GM18508 (cell line): ENCODE measurements around the gene ITGA11.

Source experiments
- ATAC-seq: cut with Tn5 transposase; IDR thresholded peaks from one replicate; pipeline ENCODE4 v1.9.1; 2021; ENCODE audit warnings: moderate number of reproducible peaks; ENCODE audit not compliant: insufficient read depth, unreplicated experiment

Gene ITGA11

DNA sequence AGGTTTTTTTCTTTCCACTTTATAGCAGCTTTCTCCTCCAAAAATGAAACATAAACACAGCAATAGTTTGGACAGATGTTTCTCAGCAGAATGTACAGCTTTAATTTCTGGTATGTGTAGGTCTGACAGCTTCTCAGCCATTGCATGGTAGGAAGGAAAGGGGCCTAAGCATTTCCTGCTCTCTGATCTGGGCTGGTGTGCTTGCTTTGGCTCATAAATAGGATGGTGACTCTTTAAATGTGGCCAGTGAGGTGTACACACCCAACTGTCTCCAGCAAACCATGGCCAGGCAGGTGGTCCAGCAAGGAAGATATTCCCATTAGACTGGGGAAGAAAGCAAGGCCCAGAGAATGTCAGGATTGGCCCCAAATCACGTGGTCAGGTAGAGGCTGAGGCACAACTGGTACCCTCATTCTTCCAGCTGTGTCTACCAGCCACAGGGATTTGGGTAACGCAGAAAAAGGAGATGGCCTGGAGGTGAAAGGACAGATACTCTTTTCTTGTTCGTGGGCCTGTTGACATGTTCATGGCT is 52.1 kb downstream of the ITGA11 start:
- no peak for ATAC-seq

DNA sequence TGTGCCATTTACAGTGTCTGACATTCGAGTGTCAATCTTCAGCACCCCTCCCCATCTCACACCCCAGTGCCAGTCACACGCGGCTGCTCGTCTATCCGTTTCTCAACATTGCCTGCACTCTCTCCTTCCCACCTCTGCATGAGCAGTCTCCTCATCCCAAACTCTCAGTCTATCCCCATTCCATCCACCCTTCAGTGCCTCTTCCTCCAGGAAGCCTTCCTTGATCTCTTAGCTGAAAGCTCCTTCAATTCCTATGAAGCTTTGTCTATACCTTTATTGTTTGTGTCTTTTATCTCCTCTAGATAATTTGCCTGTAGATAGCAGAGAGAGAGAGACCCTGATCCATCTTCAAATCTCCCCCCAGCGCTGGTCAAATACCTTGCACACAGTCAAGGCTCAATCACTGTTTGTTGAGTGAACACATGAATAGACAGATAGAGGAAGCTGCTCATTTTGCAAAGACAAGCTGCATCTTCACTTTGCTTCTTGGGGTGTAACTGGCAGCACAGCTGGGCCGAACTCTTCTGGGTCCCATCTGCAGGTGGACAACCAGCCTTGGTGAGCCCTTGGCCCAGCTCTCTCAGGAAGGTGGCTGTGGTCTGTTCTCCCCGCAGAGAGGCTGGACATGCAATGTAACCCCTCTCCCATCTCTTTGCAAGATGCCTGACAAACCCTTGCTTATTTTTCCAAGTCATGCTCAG is 52.8 kb downstream of the ITGA11 start:
- ATAC-seq = no peak

DNA sequence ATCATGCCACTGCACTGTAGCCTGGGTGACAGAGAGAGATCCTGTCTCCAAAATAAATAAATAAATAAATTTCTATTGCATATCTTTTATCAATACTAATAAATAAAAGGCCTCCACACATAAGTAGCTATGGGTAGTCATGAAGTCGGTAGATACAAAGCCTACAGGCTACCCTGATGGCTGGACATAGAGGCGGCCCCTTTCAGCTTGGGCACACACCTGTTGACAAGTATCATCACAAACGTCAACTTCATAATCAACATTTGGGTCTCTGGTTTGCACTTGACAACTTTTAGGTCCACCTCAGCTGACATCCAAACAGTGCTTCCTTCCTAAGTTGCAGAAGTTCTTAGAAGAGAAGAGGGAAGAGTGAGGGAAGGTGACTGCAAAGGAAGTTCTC is 53.4 kb downstream of the ITGA11 start:
- no peak for ATAC-seq

- ATAC-seq = no peak
These were observed 54.2 kb downstream of the ITGA11 start for GRCh38 chr15:68377766-68378165.

- no peak for ATAC-seq
These were observed 55.4 kb downstream of the ITGA11 start for GRCh38 chr15:68376447-68377060.

GRCh38 chr15:68375716-68376220 is 56.2 kb downstream of the ITGA11 start:
- ATAC-seq = no peak

DNA sequence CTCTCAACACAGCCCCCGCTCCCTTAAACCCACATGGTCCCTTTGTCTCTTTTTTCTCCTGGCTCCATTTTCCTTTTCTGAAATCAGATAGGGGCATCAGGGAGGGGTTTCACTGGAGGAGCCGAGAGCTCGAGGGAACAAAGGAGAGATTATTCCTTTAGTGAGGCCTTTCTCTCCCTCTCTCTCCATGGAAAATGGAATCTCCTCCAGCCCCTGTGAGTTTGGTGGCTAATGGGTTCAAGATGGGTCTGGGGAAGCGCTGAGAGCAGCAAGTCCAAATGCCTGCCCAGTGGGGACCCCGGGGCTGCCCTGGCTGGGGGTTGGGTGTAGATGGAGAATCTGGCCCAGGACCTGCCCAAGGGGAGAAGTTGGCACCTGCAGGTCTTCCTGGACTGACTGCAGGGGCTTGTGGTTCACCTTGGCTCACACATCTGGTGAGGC is 56.8 kb downstream of the ITGA11 start:
- ATAC-seq = no peak

DNA sequence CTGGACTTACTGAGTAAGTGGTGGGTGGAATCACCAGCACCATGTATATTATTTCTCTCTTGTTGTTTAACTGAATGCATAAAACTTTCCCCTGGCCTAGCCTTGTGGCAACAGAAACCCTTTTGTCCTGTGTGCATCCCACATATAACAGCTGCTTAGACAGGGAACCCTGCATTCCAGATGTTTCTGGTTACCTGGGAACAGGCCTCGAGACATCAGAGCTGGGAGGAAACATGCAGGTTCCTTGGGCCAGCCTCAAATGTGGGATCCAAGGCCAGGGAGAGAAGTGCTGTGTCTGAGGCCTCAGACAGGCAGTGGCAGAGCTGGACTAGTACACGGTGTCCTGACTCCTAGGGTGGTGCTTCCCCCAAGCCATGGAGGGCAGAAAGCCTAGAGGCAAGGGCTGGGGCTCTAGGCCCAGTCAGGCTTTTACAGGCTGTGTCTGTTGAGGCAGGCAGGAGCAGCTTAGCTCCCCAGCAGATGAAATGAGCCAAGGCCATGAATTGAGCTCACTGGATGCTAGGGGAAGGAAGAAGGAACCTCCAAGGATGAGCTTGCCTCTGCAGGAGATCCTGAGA is 57.7 kb downstream of the ITGA11 start:
- no peak for ATAC-seq

GRCh38 chr15:68373028-68373427 is 58.9 kb downstream of the ITGA11 start:
- ATAC-seq = no peak

DNA sequence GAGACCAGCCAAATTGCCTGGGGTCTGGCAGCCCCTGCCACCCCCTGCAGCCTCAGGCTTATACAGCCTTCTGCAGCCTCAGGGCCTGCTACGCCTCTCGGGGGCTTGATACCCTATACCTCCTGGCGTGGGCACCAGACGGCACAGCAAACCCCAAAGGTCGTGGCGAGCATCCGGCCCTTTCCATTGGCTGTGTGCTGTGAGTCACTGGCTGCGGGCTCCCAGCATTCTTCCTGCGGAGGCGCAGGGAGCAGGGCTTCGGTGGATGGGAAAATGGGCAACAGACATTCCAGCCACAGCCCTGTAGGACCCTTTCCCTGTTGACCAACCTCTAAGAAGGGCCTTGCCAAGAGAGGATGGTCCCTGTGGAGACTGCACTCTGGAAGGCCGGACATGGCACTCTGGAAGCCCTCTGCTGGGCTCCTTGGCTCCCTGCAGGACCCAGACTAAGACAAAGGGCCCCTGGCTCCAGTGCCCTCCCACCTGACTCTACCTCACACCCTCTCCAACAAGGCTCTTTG is 59.6 kb downstream of the ITGA11 start:
- no peak for ATAC-seq

DNA sequence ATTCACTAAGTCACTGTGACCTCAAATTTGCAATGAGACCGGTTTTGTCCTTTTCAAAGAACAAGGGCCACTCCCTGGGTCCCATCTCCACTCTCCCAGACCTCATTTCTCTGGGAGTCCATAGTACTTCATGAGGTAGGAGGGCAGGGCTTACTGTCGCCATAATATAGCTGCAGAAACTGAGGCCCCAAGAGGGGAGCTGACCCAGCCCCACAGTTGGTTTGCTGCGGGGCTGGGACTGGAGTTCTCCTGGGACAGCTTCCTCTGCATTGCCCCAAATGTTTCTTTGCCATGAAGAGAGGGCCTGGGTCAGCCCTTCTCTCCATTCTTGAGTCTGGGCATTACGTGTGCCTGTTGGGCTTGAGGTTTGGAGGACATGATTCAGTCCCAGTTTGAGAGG is 60.1 kb downstream of the ITGA11 start:
- ATAC-seq = no peak

DNA sequence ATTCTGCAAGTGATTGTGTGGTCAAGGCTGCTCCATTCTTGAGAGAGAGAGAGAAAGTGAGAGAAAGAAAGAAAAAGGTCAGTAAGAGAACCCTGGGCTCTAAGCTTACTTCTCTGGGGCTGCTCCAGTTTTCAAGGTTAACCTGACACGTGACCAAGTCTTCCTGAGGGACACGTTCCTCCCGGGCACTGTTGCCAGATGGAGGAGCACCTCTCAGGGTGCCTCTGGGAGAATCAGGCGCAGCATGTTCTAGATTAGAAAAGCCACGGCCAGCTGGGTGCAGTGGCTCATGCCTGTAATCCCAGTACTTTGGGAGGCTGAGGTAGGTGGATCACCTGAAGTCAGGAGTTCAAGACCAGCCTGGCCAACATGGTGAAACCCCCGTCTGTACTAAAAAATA is 60.8 kb downstream of the ITGA11 start:
- no peak for ATAC-seq

DNA sequence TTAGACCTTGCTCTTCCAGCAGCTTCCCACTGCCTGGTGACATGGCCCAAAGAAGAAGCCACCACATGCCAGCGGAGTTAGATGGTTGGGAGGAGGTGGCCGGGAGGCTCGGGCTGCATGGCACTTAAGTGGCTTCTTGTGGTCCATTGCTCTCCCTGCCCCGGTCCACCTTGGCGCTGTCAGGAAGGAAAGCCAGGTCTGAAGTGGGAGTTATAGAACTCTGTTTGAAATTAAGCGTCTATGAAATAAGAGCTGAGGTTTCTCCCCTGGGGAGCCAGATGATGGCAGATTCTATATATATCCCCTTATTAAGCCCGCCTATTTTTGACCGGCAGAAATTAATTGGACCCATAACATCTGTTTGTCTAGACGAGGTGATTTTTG is 61.2 kb downstream of the ITGA11 start:
- ATAC-seq = no peak

GRCh38 chr15:68369931-68370767 is 61.8 kb downstream of the ITGA11 start:
- no peak for ATAC-seq

GRCh38 chr15:68368731-68369435 is 63.1 kb downstream of the ITGA11 start:
- ATAC-seq = no peak

DNA sequence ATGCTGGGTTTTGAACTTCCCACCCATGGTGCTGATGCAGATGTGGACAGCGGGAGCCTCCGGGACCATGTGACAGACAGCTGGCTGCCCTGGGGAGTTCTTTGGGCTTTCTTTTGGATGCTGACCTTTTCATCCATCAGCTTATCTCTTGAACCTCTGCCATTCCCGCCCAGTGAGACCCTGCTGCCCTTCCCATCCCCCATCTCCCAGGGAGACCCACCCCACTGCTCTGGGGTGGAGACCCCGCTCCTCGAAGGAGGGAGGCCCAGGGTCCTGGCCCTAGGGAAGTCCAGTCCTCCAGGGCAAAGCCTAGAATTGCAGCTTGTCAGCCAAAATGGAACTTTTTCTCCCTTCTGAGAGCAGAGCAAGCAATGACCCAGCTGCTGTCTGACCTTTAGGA is 64.0 kb downstream of the ITGA11 start:
- ATAC-seq = no peak

DNA sequence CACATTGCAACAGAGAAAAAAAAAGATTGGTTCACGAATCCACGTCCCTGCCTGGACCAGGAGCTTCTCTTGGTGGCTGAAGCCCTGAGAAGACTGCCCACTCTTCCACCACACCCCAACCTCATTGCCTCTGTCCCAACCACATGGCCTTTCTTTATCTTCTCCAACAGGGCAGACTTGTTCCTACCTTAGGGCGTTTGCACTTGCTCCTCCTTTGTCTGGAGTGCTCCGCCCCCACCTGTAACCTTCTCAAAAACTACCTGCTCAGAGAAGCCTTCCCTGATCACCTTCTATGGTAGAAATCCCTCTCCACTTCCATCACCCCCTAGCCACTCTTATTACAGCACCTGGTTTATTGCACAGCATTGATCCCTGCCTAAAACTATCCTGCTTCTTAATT is 64.7 kb downstream of the ITGA11 start:
- ATAC-seq = no peak

DNA sequence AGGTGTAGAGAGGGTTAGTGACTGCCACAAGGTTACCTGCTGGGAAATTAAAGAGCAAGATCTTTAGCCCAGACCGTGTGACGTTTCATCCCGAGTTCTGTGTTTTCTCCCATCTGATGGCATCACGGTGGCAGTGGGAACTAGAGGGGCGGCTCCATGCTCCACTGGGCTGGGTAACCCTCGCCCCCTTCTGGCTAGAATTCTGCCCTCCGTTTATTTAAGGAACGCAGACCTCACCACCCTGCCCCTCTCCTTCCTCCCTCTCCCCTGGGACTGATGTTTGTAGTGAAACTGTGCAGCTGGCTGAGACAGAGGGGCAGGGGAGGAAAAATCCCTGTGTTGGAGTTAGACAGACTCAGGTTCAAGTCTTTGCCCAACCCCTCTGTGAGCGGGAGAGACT is 65.6 kb downstream of the ITGA11 start:
- ATAC-seq = no peak

DNA sequence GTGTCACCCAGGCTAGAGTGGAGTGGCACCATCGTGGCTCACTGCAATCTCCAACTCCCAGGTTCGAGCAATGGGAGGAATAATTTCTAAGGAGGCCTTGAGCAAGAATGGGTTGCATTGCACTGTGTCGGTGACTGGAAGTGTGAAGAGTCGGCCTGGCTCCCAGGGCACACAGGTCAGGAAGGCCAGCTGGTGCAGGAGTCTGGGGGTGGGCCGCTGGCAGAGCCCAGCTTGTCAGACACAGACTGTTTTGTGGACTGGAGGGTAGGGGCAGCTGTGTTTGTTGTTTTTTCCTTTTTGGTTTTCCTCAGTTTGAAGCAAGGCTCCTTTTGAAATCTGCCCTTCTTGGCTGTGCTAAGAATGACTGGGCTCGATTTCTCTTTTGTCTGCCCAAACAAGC is 66.2 kb downstream of the ITGA11 start:
- no peak for ATAC-seq
